WTC11 (cell line): ENCODE results near the gene PRSS16.

Experiments used
- AR ChIP-seq: fragments of 250-450 bp; sonication (Bioruptor Pico); IDR thresholded peaks from 2 replicates; pipeline ENCODE4 v1.9.0; 2021; ENCODE audit warnings: mild to moderate bottlenecking
- ATF1 ChIP-seq: sonication (generic); formaldehyde crosslinking; IDR thresholded peaks from 2 replicates; pipeline ENCODE4 v1.8.1; 2023; ENCODE audit warnings: mild to moderate bottlenecking, moderate library complexity, missing genetic modification reagents
- CTCF ChIP-seq: fragments of 200-600 bp; IDR thresholded peaks from 2 replicates; pipeline ENCODE4 v1.8.0; 2022; ENCODE audit warnings: antibody characterized with exemption
- E2F1 ChIP-seq: sonication (generic); formaldehyde crosslinking; IDR thresholded peaks from 2 replicates; pipeline ENCODE4 v1.8.0; 2022; ENCODE audit warnings: mild to moderate bottlenecking, missing genetic modification reagents
- ETV6 ChIP-seq: sonication (generic); formaldehyde crosslinking; IDR thresholded peaks from 2 replicates; pipeline ENCODE4 v1.8.1; 2022; ENCODE audit warnings: mild to moderate bottlenecking, missing genetic modification reagents
- FOXP1 ChIP-seq: sonication (generic); formaldehyde crosslinking; IDR thresholded peaks from 2 replicates; pipeline ENCODE4 v1.8.0; 2022; ENCODE audit warnings: missing genetic modification reagents, mild to moderate bottlenecking, moderate library complexity, borderline replicate concordance
- JUN ChIP-seq: sonication (generic); formaldehyde crosslinking; IDR thresholded peaks from 2 replicates; pipeline ENCODE4 v1.8.0; 2023; ENCODE audit warnings: mild to moderate bottlenecking, missing genetic modification reagents
- PRDM15 ChIP-seq: sonication (generic); formaldehyde crosslinking; IDR thresholded peaks from 2 replicates; pipeline ENCODE4 v1.8.0; 2022; ENCODE audit warnings: missing genetic modification reagents
- TEAD4 ChIP-seq: sonication (generic); formaldehyde crosslinking; IDR thresholded peaks from 2 replicates; pipeline ENCODE4 v1.8.0; 2022; ENCODE audit warnings: mild to moderate bottlenecking, missing genetic modification reagents
- USF2 ChIP-seq: sonication (generic); formaldehyde crosslinking; IDR thresholded peaks from 2 replicates; pipeline ENCODE4 v1.8.1; 2023; ENCODE audit warnings: mild to moderate bottlenecking, missing genetic modification reagents, moderate library complexity
- ZNF219 ChIP-seq: sonication (generic); formaldehyde crosslinking; IDR thresholded peaks from 2 replicates; pipeline ENCODE4 v1.8.0; 2023; ENCODE audit warnings: missing genetic modification reagents, mild to moderate bottlenecking, borderline replicate concordance
- ZNF263 ChIP-seq: sonication (generic); formaldehyde crosslinking; IDR thresholded peaks from 2 replicates; pipeline ENCODE4 v1.8.1; 2022; ENCODE audit warnings: low read depth, mild to moderate bottlenecking, moderate library complexity, missing genetic modification reagents
- ZNF423 ChIP-seq: fragments of 250-450 bp; sonication (Bioruptor Pico); IDR thresholded peaks from 2 replicates; pipeline ENCODE4 v2.1.2; 2022; ENCODE audit warnings: mild to moderate bottlenecking, moderate library complexity

GRCh38 chr6:27248783-27249182, 1.3 kb downstream of the PRSS16 start:
- TF ChIP-seq CTCF (no peak), E2F1 (CRISPR knock-in tag) (no peak), ETV6 (no peak), TEAD4 (CRISPR knock-in tag) (no peak), ATF1 (CRISPR knock-in tag) (no peak), USF2 (CRISPR knock-in tag) (no peak), ZNF263 (CRISPR knock-in tag) (no peak), JUN (CRISPR knock-in tag) (no peak), FOXP1 (CRISPR knock-in tag) (no peak), AR (CRISPR knock-in tag) (no peak), ZNF219 (CRISPR knock-in tag) (no peak), ZNF423 (no peak), PRDM15 (no peak)
